Activated naive CD8-positive, alpha-beta T cell treated with anti-CD3 and anti-CD28 coated beads, Interleukin-2, amount 50 U/mL, for 24 hours (primary cell): Measurements from ENCODE around the gene MEIS1.

ENCODE experiments used
- ATAC-seq: fragments of 150-1000 bp; cut with Tn5 transposase; one replicate; pipeline ENCODE4 v1.10.0; 2021
- DNase-seq: peaks from one replicate; pipeline ENCODE4 v3.0.0; 2021
- H3K27ac Mint-ChIP-seq: one replicate; pipeline ENCODE4 v1.8.0; 2021; ENCODE audit warnings: mild to moderate bottlenecking, mixed read lengths
- H3K27me3 Mint-ChIP-seq: one replicate; pipeline ENCODE4 v1.8.0; 2021; ENCODE audit warnings: mixed read lengths
- H3K36me3 Mint-ChIP-seq: one replicate; pipeline ENCODE4 v1.8.0; 2021; ENCODE audit warnings: low read depth, mixed read lengths
- H3K4me1 Mint-ChIP-seq: one replicate; pipeline ENCODE4 v1.8.0; 2021; ENCODE audit warnings: mixed read lengths
- H3K4me3 Mint-ChIP-seq: one replicate; pipeline ENCODE4 v1.8.0; 2021; ENCODE audit warnings: mild to moderate bottlenecking, moderate library complexity, mixed read lengths
- H3K9me3 Mint-ChIP-seq: one replicate; pipeline ENCODE4 v1.8.0; 2021; ENCODE audit warnings: mixed read lengths

MEIS1 gene

DNA sequence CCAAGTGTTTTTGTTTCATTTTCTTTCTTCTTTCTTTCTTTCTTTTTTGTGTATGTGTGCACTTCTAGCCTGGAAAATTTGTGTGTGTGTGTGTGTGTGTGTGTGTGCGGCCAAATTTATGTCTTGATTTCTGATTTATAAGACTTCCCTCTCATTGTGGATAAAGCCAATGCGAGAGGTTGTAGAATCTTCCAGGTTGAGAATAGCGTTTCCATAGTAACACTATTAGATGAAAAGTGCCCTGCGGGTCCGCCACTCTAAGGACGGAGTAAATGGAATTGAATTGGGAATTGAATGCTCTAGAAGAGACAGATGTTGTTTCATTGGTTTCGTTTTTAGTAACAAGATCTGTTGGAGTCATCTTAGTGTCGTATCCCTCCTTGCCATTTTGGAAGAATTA lies 81.6 kb downstream of the MEIS1 start:
- Mint-ChIP-seq H3K27me3 (no peaks in the 10 kb centered on the region), H3K4me1 (no peaks in the 10 kb centered on the region), H3K4me3 (no peak overlapping the region), H3K27ac (no peak overlapping the region), H3K36me3 (no peaks in the 10 kb centered on the region), H3K9me3 (no peaks in the 10 kb centered on the region)
- ATAC-seq, result no peak
- no peak for DNase-seq

DNA sequence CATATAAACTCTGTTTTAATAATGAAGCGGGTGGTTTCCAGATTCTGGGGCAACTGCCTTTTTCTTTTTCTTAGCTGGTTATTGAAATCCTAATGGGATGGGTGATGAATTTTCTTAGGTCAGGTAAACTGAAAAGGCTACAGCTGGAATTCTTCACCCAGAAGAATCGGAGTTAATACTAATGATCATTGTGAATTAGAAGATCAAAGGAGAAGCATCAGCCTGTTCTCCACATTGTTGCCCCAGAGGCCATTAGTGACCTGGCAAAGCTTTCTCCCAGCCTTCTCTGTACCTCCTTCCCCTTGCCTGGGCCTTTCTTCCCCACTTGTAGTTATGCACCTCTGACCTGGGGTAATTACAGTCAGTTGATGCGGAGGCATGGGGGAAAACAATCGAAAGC lies 82.8 kb downstream of the MEIS1 start:
- no peak for DNase-seq
- Mint-ChIP-seq H3K4me1 (no peaks in the 10 kb centered on the region), H3K9me3 (no peaks in the 10 kb centered on the region), H3K4me3 (no peak overlapping the region), H3K36me3 (no peaks in the 10 kb centered on the region), H3K27me3 (no peaks in the 10 kb centered on the region), H3K27ac (no peak overlapping the region)
- no peak for ATAC-seq

DNA sequence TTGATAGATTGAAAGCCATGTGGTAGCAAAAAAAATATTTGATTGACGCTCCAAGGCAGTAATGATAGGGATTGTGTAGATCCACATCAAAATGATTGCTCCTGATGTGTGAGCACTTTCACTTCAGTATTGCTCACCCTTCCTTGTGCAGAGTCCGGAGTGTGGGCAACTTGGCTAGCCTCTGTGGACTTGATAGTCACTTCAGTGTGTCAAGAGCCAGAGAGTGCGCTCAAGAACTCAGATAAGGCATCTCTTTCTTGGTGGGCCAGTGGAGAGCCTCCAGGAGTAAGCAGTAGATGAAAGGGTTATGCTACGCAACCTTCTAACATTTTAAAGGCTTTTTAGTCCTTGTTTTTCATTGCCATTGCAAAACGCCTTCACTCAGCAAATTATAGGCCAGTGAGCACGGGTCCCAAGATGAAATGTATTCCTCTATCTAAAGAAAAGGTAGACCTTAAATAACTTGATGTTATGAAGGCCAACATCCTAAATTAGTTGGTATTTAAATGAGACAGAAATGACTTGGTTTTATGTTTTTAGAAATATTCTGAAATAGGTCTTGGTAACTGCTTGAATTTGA lies 84.4 kb downstream of the MEIS1 start:
- ATAC-seq, result no peak
- DNase-seq, result no peak
- Mint-ChIP-seq H3K9me3 (no peaks in the 10 kb centered on the region), H3K4me1 (no peaks in the 10 kb centered on the region), H3K4me3 (no peak overlapping the region), H3K27me3 (no peaks in the 10 kb centered on the region), H3K27ac (no peak overlapping the region), H3K36me3 (no peaks in the 10 kb centered on the region)

- Mint-ChIP-seq H3K36me3 (no peaks in the 10 kb centered on the region), H3K9me3 (no peaks in the 10 kb centered on the region), H3K4me3 (no peak overlapping the region), H3K4me1 (no peaks in the 10 kb centered on the region), H3K27ac (no peak overlapping the region), H3K27me3 (no peaks in the 10 kb centered on the region)
- DNase-seq (no peak), ATAC-seq (no peak)
These were observed 86.5 kb downstream of the MEIS1 start for GRCh38 chr2:66521291-66521922.

- Mint-ChIP-seq H3K27me3 (no peaks in the 10 kb centered on the region), H3K4me1 (no peaks in the 10 kb centered on the region), H3K9me3 (no peaks in the 10 kb centered on the region), H3K36me3 (no peaks in the 10 kb centered on the region), H3K27ac (no peak overlapping the region), H3K4me3 (no peak overlapping the region)
- DNase-seq (no peak), ATAC-seq (no peak)
These were observed 87.9 kb downstream of the MEIS1 start for GRCh38 chr2:66522611-66523376.

DNA sequence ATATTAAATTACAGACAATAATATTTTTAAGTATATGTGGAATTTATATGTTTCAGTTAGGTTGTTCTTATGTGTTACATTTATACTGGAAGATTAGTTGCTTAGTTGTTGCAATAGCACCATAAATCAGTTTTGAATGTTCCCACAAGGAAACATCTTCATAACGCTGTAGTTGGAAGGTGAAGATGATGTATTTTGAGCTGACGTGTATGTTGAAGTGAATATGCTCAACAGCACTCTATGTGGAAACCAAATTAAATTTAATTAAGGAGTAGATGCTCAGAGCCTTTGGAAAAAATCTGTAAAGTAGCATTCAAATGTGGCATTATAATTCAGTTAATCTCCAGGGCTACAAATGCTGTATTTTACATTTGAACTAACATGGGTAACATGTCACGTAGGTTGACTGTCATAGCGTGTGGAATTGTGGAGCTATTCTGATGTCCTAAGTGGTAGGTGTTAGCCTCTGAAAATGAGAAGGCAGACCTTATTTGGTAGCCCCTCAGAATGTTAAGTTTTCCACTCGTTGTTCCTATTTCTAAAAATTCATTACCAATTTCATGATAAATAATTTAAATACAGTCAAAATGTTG lies 88.5 kb downstream of the MEIS1 start:
- DNase-seq (no peak), ATAC-seq (no peak)
- Mint-ChIP-seq H3K36me3 (no peaks in the 10 kb centered on the region), H3K9me3 (no peaks in the 10 kb centered on the region), H3K27ac (no peak overlapping the region), H3K4me3 (no peak overlapping the region), H3K27me3 (no peaks in the 10 kb centered on the region), H3K4me1 (no peaks in the 10 kb centered on the region)

GRCh38 chr2:66523990-66524389 lies 89.1 kb downstream of the MEIS1 start:
- no peaks in the 10 kb centered on the region for H3K4me1 Mint-ChIP-seq

GRCh38 chr2:66525606-66526005 lies 90.7 kb downstream of the MEIS1 start:
- ATAC-seq (no peak), DNase-seq (no peak)
- no peaks in the 10 kb centered on the region for H3K4me1 Mint-ChIP-seq
- H3K4me3 Mint-ChIP-seq, result no peak overlapping the region
- no peaks in the 10 kb centered on the region for H3K9me3 Mint-ChIP-seq
- H3K27ac Mint-ChIP-seq, result no peak overlapping the region
- H3K27me3 Mint-ChIP-seq, result no peaks in the 10 kb centered on the region
- H3K36me3 Mint-ChIP-seq, result no peaks in the 10 kb centered on the region

More at GRCh38 chr2:66523990-66524389, 89.1 kb downstream of the MEIS1 start:
- Mint-ChIP-seq H3K36me3 (no peaks in the 10 kb centered on the region), H3K27me3 (no peaks in the 10 kb centered on the region), H3K4me3 (no peak overlapping the region), H3K27ac (no peak overlapping the region), H3K9me3 (no peaks in the 10 kb centered on the region)
- DNase-seq (no peak), ATAC-seq (no peak)

DNA sequence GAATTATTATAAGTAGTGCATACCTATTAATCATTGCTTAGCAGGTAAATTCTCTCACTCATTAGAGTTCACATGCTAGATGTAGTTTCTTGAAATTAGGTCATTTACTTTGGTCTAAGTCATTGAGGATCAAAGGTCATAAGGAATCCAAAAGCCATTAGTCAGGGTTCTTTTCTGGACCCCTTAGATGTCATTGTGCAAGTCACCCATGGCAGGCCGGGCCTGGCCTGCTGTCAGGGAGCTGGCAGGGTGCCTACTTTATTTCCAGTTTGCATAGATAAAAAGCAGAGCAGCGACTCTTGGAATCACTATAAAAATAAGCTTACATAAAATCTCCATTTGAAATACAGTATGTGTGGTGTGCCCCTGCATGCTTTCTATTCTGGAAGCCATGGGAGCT lies 91.3 kb downstream of the MEIS1 start:
- Mint-ChIP-seq H3K4me3 (no peak overlapping the region), H3K27me3 (no peaks in the 10 kb centered on the region), H3K4me1 (no peaks in the 10 kb centered on the region), H3K36me3 (no peaks in the 10 kb centered on the region), H3K27ac (no peak overlapping the region), H3K9me3 (no peaks in the 10 kb centered on the region)
- ATAC-seq, result no peak
- no peak for DNase-seq

- Mint-ChIP-seq H3K9me3 (no peaks in the 10 kb centered on the region), H3K4me1 (no peaks in the 10 kb centered on the region), H3K4me3 (no peak overlapping the region), H3K27me3 (no peaks in the 10 kb centered on the region), H3K36me3 (no peaks in the 10 kb centered on the region), H3K27ac (no peak overlapping the region)
- DNase-seq (no peak), ATAC-seq (no peak)
These were observed 94.2 kb downstream of the MEIS1 start for GRCh38 chr2:66528974-66529724.

DNA sequence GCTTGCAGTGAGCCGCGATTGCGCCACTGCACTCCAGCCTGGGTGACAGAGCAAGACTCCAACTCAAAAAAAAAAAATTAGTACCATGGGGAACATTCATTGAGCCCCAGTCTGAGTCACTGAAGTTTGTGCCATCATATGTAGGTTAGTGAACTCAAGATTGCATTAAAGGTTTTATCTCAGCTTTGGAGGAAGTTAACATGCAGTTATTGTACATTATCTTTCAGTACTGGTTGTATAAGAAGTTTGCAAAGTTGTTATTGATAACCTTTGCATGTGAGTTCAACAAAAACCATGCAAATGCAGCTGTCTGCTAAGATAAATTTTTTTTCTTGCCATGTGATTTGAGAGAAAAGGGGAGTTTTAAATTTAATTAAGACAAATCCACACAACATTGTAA lies 95.7 kb downstream of the MEIS1 start:
- Mint-ChIP-seq H3K4me3 (no peak overlapping the region), H3K9me3 (no peaks in the 10 kb centered on the region), H3K36me3 (no peaks in the 10 kb centered on the region), H3K27me3 (no peaks in the 10 kb centered on the region), H3K27ac (no peak overlapping the region), H3K4me1 (no peaks in the 10 kb centered on the region)
- ATAC-seq (no peak), DNase-seq (no peak)

- no peak for ATAC-seq
- no peak overlapping the region for H3K4me3 Mint-ChIP-seq
- H3K36me3 Mint-ChIP-seq, result no peaks in the 10 kb centered on the region
- H3K27ac Mint-ChIP-seq, result no peak overlapping the region
- DNase-seq, result no peak
- H3K4me1 Mint-ChIP-seq, result no peaks in the 10 kb centered on the region
- no peaks in the 10 kb centered on the region for H3K27me3 Mint-ChIP-seq
- no peaks in the 10 kb centered on the region for H3K9me3 Mint-ChIP-seq
These were observed 96.2 kb downstream of the MEIS1 start for GRCh38 chr2:66531155-66531554.

DNA sequence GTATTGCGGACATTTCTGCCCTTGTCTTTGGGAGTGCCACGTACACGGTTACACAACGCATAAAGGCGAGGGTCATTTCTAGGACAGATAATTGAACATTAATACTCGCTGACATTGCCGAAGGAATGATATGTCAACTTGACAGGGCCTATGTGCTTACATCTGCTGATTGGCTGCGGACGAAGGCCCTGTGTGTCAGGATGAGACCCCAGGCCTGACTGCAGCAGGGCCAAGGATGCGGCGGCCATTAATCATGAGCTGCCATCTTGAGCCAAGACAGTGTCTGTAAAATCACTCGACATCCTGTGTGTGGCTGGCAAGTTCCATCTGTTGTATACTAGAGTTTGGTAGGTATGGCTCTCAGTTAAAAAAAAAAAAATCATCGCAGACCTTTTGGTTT lies 96.6 kb downstream of the MEIS1 start:
- H3K4me3 Mint-ChIP-seq, result no peak overlapping the region
- no peaks in the 10 kb centered on the region for H3K4me1 Mint-ChIP-seq
- no peak for DNase-seq
- no peaks in the 10 kb centered on the region for H3K9me3 Mint-ChIP-seq
- no peaks in the 10 kb centered on the region for H3K36me3 Mint-ChIP-seq
- no peaks in the 10 kb centered on the region for H3K27me3 Mint-ChIP-seq
- no peak for ATAC-seq
- H3K27ac Mint-ChIP-seq, result no peak overlapping the region

DNA sequence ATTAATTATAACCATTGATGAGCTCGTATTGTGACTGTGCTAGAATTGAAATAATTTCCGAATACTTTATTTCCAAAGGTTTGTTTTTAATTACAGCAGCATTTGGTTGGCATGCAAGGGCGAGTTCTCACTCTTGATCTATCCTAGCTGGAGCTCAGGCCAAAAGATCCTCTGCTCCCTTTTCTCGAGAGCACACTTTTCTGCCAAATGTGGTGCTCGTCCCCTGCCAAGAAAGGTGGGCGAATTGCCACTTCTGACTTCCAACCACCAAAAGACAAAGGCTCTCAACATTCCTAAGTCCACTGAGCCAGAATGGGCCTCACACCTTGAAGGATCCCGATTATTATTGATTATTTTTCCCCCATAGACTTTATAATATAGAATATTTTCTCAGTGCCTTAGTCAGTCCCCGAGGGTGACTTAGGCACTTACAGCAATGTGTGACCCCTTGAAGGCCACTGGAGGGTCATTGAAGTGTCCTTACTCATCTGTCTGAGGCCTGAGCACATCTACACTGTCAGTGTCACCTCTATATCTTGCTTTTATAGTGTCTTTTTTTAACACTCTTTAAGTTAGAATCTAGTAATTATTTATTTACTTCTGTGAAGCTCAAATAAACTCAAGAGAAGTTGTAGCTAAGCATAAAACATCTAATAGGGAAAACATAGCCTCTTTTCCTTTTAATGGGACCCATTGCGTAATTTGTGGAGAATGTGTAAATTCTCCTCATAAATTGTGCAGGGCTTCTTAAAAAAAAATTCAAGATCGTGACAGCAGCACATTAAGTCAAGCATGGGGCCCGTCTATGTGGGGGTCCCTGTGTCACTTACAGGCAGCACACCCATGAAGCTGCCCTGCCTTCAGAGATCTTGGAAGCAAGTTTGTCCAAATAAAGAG lies 98.3 kb downstream of the MEIS1 start:
- Mint-ChIP-seq H3K27ac (no peak overlapping the region), H3K4me1 (no peaks in the 10 kb centered on the region), H3K27me3 (no peaks in the 10 kb centered on the region), H3K4me3 (no peak overlapping the region), H3K36me3 (no peaks in the 10 kb centered on the region), H3K9me3 (no peaks in the 10 kb centered on the region)
- no peak for DNase-seq
- no peak for ATAC-seq
